HG02571 (cell line): Measurements from ENCODE around the gene RASAL3.
"Not testable (repeated sequence)": the region's sequence is repeated elsewhere in the genome, so short reads cannot be mapped to it uniquely, and the experiment has no call there.

Experiments
- ATAC-seq: cut with Tn5 transposase; IDR thresholded peaks from one replicate; pipeline ENCODE4 v1.9.1; 2021; ENCODE audit warnings: mild to moderate bottlenecking, moderate library complexity; ENCODE audit not compliant: unreplicated experiment

The RASAL3 gene

DNA sequence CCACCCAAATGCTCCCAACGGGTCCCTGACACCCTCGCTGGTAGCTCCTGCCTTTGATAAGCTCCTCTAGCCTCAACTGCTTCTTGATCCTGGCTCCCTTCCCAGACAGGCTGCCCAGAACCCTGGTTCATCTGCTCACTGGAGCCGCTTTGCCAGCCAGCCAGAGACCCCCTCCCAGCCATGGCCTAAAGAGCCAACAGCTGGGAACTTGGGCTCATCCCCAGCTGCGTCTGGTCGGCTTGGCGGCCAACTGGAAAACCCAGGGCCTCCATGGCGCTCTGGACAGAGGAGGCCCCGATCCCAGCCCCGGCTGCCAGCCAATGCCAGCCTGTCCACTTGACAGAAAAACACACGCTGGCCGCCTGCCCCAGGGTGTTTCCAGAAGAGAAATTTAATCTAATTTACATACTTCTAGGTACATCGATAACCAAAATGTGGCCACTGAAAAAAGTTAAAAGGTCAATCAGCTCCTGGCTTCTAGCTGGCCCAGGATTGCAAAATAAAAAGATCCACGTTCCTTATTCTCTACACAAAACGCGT, 42.6 kb downstream of the RASAL3 start:
- ATAC-seq: no peak

DNA sequence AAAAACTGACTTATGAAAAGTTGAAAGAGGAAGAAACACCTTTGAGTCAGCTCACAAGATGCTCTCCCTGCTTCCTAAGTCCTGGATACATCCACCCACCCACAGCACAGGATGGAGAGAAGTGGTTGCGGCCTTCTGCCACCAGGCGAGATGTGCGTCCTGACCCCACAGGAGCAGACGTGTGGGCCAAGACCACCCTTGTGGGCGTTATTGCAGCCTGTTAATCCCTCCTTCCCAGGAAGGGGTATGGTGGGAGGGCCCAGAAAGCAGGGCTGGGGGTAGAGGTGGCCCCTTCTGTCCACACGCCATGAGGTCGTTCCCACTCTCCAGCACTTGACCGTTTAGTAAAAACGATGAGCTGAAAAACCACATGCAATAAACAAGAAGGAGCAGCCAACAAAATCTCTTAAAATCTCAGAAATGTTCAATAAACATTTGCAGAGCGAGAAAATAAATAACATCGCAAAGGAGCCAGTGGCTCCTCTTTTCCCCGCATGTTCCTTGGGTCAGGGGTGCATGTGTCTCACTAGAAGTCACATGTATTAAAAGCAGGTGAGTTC, 43.1 kb downstream of the RASAL3 start:
- no peak for ATAC-seq

DNA sequence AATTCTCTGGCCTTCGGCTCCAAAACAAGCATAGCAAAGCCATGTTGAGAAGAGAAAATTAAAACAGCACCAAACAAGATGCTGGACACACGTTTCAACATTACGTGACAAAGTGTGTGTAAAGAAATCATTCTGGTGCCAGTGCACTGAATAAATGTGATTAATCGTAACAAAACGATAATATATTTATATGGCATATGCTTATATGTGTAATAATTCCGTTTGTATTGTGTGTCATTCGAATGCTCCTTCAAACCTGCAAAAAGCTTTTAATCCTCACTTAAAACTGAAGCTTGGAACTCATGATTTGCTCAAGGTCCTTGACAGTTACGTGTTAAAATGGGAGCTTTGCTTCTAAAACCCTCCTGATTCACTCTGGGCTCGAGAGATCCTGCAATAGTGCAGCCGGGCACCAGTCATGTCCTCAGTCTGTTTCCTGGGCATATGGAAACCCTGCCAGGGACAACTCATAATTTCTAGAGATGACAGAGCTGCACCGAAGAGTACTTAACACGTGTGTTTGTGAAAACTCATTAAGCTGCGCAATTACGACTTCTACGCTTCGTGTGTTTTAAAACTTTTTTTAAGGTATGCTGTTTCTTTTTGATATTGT, 44.8 kb downstream of the RASAL3 start:
- ATAC-seq: no peak

DNA sequence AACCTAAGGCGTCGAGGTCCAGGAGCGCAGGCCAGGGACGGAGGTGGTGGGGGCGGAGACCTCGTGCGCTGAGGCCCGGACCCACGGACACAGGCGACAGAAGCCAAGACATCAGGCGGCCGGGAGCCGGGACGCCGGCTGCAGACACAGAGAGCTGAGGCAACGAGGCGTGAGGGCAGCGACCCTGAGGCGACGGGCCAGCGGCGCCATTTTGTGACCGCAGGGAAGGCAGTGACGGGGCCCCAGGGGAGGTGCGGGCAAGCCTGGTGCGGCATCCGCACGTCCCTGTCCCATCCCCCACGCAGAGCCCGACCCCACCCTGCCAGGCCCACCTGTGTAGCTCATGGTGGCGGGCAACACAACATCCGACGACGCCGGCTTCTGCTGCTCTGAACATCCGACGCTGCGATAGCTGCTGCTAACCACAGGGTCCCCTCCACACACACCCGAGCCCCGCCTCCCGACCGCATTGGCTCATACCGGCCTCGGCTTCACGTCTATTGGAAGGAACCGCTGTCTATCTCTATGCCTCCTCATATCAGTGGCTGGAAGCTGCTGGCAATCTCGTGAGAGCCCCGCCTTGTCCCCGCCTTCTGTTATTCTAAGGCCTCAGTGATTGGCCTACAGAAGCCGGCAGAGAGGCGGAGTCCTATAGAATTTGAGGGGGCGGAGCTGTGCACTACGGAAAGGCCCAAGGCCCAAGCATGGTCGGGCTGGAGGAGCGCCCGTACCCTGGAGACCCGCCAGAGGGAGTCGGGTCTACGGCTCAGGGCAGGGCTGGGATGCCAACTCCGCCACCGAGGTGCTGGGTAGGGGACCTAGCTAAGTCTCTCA, 45.5 kb downstream of the RASAL3 start, which contains the start of gene AKAP8L:
Gene AKAP8L (minus strand): TSS at position 410 of the 834 bp plus-strand sequence. CDS start 65 bp downstream, at position 345.
- ATAC-seq: peak; percentile 94

DNA sequence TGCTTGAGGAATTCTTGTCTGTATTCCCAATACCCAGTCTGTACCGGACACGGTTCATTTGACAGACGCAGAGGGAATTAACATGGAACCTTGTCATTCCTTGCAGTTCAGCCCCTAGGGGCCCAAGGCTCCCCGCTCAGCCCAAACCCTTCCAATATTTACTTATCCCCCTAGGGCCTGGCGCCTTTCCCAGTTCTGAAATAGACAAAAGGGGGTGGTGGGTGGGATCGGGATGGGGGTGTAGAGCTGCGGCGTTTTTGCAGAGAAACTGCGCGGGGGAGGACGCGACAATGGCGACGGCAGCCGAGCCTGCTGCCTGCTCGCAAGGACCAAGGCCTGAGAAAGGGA, 46.1 kb downstream of the RASAL3 start:
- no peak for ATAC-seq

DNA sequence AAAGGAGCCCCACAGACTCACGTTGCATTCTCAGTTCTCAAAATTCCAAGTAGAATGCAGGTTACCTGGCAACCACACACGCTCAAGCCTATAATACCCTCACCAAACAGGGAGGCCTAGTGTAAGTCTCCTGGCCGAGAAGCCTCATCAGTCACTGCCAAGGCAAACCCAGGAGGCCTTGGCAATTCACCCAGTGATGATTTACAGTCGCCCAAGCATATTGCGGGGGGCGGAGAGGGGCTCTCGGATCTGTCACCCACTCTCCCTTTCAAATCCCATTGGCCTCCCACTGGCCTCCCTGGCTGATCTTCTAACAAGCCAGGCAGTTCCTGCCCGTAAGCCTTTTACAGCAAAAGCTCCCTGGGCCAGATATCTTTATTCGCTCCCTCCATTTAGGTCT, 46.6 kb downstream of the RASAL3 start:
- no peak for ATAC-seq

DNA sequence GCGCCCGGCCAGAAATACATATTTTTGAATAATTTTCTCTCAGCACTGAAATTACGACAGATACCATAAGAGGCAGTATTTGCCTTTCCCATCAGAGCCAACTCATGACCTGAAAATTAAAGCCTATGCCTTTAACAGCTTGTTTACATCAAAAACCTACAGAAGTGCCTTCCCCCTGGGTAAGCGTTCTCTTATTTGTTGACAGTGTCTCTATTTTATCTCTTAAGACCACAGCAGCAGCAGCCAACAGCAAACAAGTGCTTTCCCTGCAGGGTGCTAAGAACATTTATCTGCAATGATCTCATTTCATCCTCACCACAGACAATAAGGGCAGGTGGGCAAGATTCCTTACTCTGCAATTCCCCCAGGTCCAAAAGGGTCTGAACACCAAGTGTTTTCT, 51.5 kb downstream of the RASAL3 start:
- no peak for ATAC-seq

DNA sequence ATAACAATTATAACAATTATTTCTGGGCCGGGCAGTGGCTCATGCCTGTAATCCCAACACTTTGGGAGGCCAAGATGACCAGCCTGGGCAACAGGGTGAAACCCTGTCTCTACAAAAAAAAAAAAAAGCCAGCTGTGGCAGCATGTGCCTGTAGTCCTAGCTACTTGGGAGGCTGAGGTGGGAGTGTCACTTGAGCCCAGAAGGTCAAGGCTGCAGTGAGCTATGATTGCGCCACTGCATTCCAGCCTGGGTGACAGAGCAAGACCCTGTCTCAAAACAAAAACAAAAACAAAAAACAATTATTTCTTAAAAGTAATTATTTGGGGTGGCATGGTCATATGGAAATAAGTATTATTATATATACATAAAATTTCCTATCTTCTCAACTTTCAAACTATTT, 53.0 kb downstream of the RASAL3 start:
- not testable (repeated sequence) for ATAC-seq

DNA sequence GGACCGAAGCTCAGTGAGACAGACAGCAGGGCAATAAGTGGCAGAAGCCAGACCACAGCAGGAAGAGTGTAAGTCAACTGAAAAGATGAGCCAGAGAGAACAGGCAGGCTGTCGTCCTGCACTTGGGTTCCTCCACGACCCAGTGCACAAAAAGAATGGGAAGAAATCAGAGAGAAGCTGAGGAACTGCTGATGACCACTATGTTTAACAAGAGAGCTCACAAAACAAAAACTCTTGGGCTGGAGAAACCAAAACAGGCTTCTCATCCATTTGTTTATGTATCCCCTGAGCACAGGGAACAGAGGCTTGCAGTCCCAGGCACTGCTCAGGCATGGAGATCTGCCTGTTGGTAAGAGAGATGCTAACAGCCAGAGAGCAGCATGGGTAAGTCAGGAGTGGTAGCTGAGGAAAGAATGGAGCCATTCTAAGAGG, 59.5 kb downstream of the RASAL3 start:
- ATAC-seq: no peak

DNA sequence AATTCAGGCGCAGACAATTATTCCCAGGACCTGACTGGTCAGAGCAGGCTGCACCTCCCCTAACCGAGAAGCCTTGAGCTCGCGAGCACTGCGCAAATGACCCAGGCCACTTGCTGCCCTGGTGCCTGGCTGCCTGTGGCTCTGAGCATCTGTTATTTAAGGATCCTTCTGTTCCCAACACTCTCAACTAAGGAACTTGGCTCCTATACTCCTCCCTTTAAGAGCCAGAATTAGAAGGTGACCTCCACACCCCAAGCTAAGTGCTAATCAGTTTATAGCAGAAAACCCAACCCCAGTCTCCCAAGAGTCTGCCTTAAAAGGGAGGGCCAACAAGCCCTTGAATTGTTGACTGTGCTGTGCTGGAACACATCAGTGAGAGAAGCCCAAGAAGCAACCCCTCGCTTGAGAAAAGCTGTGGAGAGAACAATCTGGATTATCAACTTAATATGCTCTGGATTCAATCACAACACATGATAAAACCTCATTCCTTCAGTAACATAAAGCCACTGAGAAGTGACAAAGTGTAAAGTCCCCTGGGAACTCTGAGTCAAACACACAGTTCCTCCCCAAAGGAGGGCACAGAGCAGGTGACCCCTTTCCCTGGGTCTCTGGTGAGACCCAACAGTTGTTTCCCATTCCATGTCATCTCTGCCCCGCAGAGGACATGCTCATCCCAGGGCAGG, 60.1 kb downstream of the RASAL3 start:
- ATAC-seq: no peak

DNA sequence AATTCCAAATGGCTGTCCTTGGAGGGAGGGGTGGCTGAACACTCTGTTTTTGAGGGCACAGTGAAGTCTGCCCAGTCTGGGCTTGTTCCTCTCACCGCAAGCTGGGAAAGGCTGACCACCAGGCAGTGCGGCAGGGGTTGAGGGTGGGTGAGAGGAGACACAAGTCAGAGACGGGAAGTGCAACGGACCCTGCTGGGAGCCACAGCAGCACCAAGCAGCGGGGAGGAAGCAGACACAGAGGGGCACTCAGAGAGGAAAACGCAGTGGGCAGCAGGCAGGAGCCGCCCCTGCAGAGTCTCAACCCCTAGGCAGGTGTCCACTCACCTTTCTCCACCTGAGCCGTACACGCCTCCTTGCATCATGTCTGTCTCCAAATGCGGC, 61.2 kb downstream of the RASAL3 start:
- no peak for ATAC-seq

DNA sequence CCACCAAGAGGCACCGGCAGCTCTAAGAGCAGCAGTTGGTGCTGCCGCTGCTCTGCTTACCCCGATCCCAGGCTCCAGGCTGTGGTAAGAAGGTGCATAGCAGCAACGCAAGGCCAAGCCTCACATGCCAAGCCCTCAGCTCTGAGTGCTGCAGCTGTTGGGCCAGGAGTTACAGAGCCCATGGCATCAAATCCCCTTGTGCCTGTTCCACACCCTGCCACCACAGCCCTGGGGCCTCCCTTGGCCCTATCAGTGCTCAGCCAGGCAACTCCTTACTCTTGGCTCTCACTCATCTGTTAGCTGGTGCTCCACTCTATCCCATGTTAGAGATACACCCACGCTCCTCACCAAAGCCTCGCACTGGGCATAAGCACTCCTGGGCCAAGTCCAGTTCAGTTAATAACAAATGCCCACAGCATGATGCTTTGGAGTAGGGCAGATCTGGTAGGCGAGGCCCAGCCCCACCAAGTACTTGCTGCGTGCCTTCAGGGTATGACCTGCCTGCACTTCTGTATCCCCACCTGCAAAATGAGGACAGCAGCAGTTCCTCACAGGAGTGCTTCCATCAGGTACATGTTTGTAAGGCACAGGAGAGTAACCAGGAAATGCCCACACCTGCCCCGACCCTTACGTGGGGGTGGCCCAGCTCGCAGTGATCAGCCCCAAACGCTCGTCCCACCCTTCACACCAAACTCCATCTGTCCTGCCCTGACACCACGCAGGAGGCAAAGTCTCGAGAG, 61.8 kb downstream of the RASAL3 start:
- ATAC-seq: no peak
